GM12878 (cell line): Measurements from ENCODE around the gene RBBP6. TPM values are rescaled to one million over a fixed set of nuclear protein-coding genes. Genes with fewer than 3 reads are reported as not detected.

Experiments used
- ATAC-seq: fragments of 200-7000 bp; cut with Tn5 transposase; 3 replicates; pipeline ENCODE4 v1.9.1; 2020; ENCODE audit warnings: mild to moderate bottlenecking, moderate library complexity
- BruUV-seq: library from RNA; stranded (reverse); fragments of 400-500 nt; replicated peaks from 2 replicates; lab custom pipeline; 2021; lab: Mats Ljungman, UMichigan
- CTCF ChIA-PET: fragments of 300-600 bp; sonication (Branson Sonifier 250); formaldehyde crosslinking; extraction: SDS; loops from one replicate; lab custom pipeline; 2021; ENCODE audit warnings: inconsistent platforms; lab: Yijun Ruan, JAX
- POLR2A ChIA-PET: fragments of 350-600 bp; formaldehyde crosslinking; extraction: SDS; loops from one replicate; lab custom pipeline; 2021; ENCODE audit warnings: inconsistent platforms; lab: Charles Lee
- RAD21 ChIA-PET: fragments of 300-600 bp; sonication (Branson Sonifier 250); formaldehyde crosslinking; loops from one replicate; lab custom pipeline; 2023; ENCODE audit warnings: antibody characterized with exemption; ENCODE audit not compliant: unreplicated experiment; lab: Charles Lee
- SMC1A ChIA-PET: fragments of 300-600 bp; sonication (Branson Sonifier 250); formaldehyde crosslinking; loops from one replicate; lab custom pipeline; 2023; ENCODE audit not compliant: unreplicated experiment, uncharacterized antibody; lab: Charles Lee
- DNase-seq: peaks from one replicate; pipeline ENCODE4 v3.0.0-alpha.2; 2011; ENCODE audit warnings: low read depth, low spot score
- FAIRE-seq: peaks from 3 replicates; lab custom pipeline; 2011; peaks lifted over from hg19 to GRCh38; lab: Jason Lieb, UNC
- H2AFZ ChIP-seq: 2 replicates; pipeline ENCODE4 v1.6.0; 2011; ENCODE audit warnings: low read depth, low read length, control low read depth; ENCODE audit not compliant: control insufficient read depth
- H3K27ac ChIP-seq: 2 replicates; pipeline ENCODE4 v1.5.1; 2011; ENCODE audit warnings: control low read depth; ENCODE audit not compliant: control insufficient read depth, insufficient read depth
- H3K27me3 ChIP-seq, 2 experiments: replicated peaks in 1 of 2; 2 replicates each; pipeline versions ENCODE4 v1.6.0 to v1.6.1; 2011; ENCODE audit warnings: low read length in 1 of 2; ENCODE audit not compliant: control insufficient read depth in 2 of 2, insufficient read depth in 2 of 2
- H3K36me3 ChIP-seq, 2 experiments: 2 replicates each; pipeline ENCODE4 v1.5.1; 2011; ENCODE audit warnings: low read length in 1 of 2; ENCODE audit not compliant: control insufficient read depth in 2 of 2, insufficient read depth in 2 of 2
- H3K4me1 ChIP-seq: 2 replicates; pipeline ENCODE4 v1.6.1; 2011; ENCODE audit warnings: mild to moderate bottlenecking, low read length, moderate library complexity, mixed read lengths; ENCODE audit not compliant: control insufficient read depth, insufficient read depth
- H3K4me2 ChIP-seq: 2 replicates; pipeline ENCODE4 v1.6.0; 2011; ENCODE audit warnings: control low read depth; ENCODE audit not compliant: control insufficient read depth, insufficient read depth
- H3K4me3 ChIP-seq: fragments of 200-600 bp; sonication (generic); 2 replicates; pipeline ENCODE4 v1.5.1; 2016
- H3K79me2 ChIP-seq: 2 replicates; pipeline ENCODE4 v1.6.0; 2011; ENCODE audit warnings: low read length; ENCODE audit not compliant: control insufficient read depth, insufficient read depth
- H3K9ac ChIP-seq: 2 replicates; pipeline ENCODE4 v1.8.0; 2011; ENCODE audit warnings: low read length, control low read depth, mixed read lengths; ENCODE audit not compliant: control insufficient read depth, insufficient read depth
- H3K9me3 ChIP-seq: replicated peaks from 3 replicates; pipeline ENCODE4 v1.5.1; 2011; ENCODE audit warnings: mild to moderate bottlenecking, low read length; ENCODE audit not compliant: control insufficient read depth, insufficient read depth
- H4K20me1 ChIP-seq: 2 replicates; pipeline ENCODE4 v1.6.0; 2011; ENCODE audit not compliant: control insufficient read depth, insufficient read depth
- CREM ChIP-seq: IDR thresholded peaks from 2 replicates; pipeline ENCODE4 v1.6.1; 2014; ENCODE audit warnings: antibody characterized with exemption, low read depth
- EED ChIP-seq: sonication (generic); IDR thresholded peaks from 2 replicates; pipeline ENCODE4 v1.6.1; 2016; ENCODE audit warnings: antibody characterized with exemption, low read depth
- EGR1 ChIP-seq, 2 experiments: IDR thresholded peaks; 1 replicate in 1 of 2; 2 replicates in 1 of 2; pipeline ENCODE4 v1.6.1; 2011 to 2012; ENCODE audit warnings: low read depth in 2 of 2, low read length in 2 of 2, borderline replicate concordance in 1 of 2, mild to moderate bottlenecking in 1 of 2, moderate library complexity in 1 of 2
- FOXM1 ChIP-seq: IDR thresholded peaks from 2 replicates; pipeline ENCODE4 v1.6.1; 2012; ENCODE audit warnings: low read depth, mild to moderate bottlenecking, inconsistent platforms, low read length, moderate library complexity
- KAT2A ChIP-seq: conservative IDR thresholded peaks from 2 replicates; pipeline ENCODE4 v1.6.1; 2011; ENCODE audit warnings: low read depth, low read length; ENCODE audit not compliant: control insufficient read depth
- KDM1A ChIP-seq: fragments of 200-600 bp; sonication (generic); IDR thresholded peaks from 2 replicates; pipeline ENCODE4 v1.6.1; 2016; ENCODE audit warnings: borderline replicate concordance
- NRF1 ChIP-seq: conservative IDR thresholded peaks from 2 replicates; pipeline ENCODE4 v1.6.1; 2011; ENCODE audit warnings: mild to moderate bottlenecking, low read depth, low read length, improper control_type of control experiment
- SIN3A ChIP-seq: IDR thresholded peaks from 2 replicates; pipeline ENCODE4 v1.6.1; 2012; ENCODE audit warnings: low read depth, low read length, improper control_type of control experiment
- SIX5 ChIP-seq: IDR thresholded peaks from 2 replicates; pipeline ENCODE4 v1.6.1; 2011; ENCODE audit warnings: mild to moderate bottlenecking, low read depth, low read length, moderate library complexity; ENCODE audit not compliant: severe bottlenecking
- SMAD5 ChIP-seq: IDR thresholded peaks from 2 replicates; pipeline ENCODE4 v1.6.1; 2016; ENCODE audit warnings: antibody characterized with exemption, low read depth
- SMARCA5 ChIP-seq: fragments of 450-650 bp; IDR thresholded peaks from 2 replicates; pipeline ENCODE4 v1.6.1; 2017; ENCODE audit warnings: mild to moderate bottlenecking
- YBX1 ChIP-seq: fragments of 450-650 bp; IDR thresholded peaks from 2 replicates; pipeline ENCODE4 v1.6.1; 2016; ENCODE audit warnings: antibody characterized with exemption
- ZNF24 ChIP-seq: fragments of 450-650 bp; IDR thresholded peaks from 2 replicates; pipeline ENCODE4 v1.6.1; 2017; ENCODE audit warnings: antibody characterized with exemption, mild to moderate bottlenecking
- WGBS: methylation state at CpG from one replicate; pipeline ENCODE4 v1.1.6; 2016; ENCODE audit warnings: low lambda C conversion rate; ENCODE audit not compliant: insufficient replicate concordance, insufficient coverage; ENCODE audit errors: missing lambda C conversion rate; 5-methylcytosine and 5-hydroxymethylcytosine counted together
- in situ Hi-C: fragments of 300-500 bp; cut with MboI; formaldehyde crosslinking; loops from 9 replicates; pipeline ENCODE4 v1.14.3; 2018; ENCODE audit warnings: mixed read lengths
- intact Hi-C: fragments of 100-400 bp; cut with micrococcal nuclease; formaldehyde crosslinking; loops from one replicate; pipeline ENCODE4 v1.14.2; 2022; ENCODE audit not compliant: unreplicated experiment
- polyA plus RNA-seq, 11 experiments: library from polyadenylated mRNA; depleted of rRNA in 4 of 11; unstranded in 6 of 11; stranded (reverse) in 5 of 11; fragments of >200 nt; fragmentation: Nextera tagmentation in 4 of 11; fragmentation: Illumina TruSeq in 1 of 11; extraction: Ambion mirVana in 4 of 11; extraction: Trizol in 1 of 11; gene quantifications; 1 replicate in 1 of 11; 2 replicates in 10 of 11; pipeline versions ENCODE4 v1.2.1 to v1.2.3, GENCODE V29; 2011 to 2016; ENCODE audit warnings: inconsistent platforms in 2 of 11, missing spikeins in 2 of 11, low read depth in 1 of 11
- total RNA-seq, 4 experiments: library from RNA; depleted of rRNA in 3 of 4; stranded (reverse); fragments of >200 nt in 3 of 4; fragmentation: Illumina TruSeq in 1 of 4; extraction: Trizol in 1 of 4; gene quantifications; 2 replicates each; pipeline versions ENCODE4 v1.2.1 to v1.2.3, GENCODE V29; 2013 to 2021
- TF ChIP-seq, protein P1 (sequence below): fragments of 450-650 bp; IDR thresholded peaks from 2 replicates; pipeline ENCODE4 v1.6.1; 2017; ENCODE audit warnings: borderline replicate concordance
- TF ChIP-seq, protein P2 (sequence below), 3 experiments: IDR thresholded peaks in 2 of 3; conservative IDR thresholded peaks in 1 of 3; 2 replicates each; pipeline ENCODE4 v1.5.1; 2011; ENCODE audit warnings: low read depth in 3 of 3, low read length in 3 of 3, mild to moderate bottlenecking in 3 of 3, control low read depth in 2 of 3, moderate library complexity in 2 of 3, inconsistent platforms in 1 of 3, mixed read lengths in 1 of 3; ENCODE audit not compliant: control insufficient read depth in 2 of 3, insufficient read depth in 1 of 3; ENCODE audit errors: extremely low read depth in 1 of 3
- TF ChIP-seq, protein P3 (sequence below): IDR thresholded peaks from 2 replicates; pipeline ENCODE4 v1.6.1; 2012; ENCODE audit warnings: low read depth, low read length, improper control_type of control experiment

Gene RBBP6
- total and polyA plus RNA-seq, 10 of the 15 experiments (the other 5 are each of a cell fraction or from before 2014, with no cell fraction given): 16.9 to 80.2 (median 36.5) TPM

DNA sequence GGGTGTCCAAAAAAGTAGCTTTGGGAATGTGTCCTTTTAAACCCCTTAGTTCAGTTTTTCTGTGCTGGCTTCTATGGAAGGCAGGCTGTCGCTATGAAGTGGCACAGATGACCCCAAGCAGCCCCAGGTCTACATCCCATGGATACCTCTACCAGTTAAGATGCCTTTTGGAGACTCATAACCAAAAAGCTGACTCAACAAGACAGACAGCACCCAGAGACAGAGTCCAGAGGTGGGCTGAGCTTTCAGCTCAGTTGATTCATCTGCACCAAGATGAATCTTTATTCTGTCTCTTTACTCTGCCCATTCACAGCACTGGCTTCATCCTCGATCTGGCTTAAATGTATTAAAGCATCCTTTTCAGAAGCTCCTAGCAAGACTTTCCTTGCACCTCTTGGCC is 29.8 kb upstream of the RBBP6 start:
- Histone ChIP-seq H2AFZ (no peak overlapping the region), H3K9me3 (no peaks in the 10 kb centered on the region), H3K4me1 (no peaks in the 10 kb centered on the region), H3K36me3 (no peaks in the 10 kb centered on the region), H3K79me2 (no peaks in the 10 kb centered on the region), H3K4me2 (no peak overlapping the region), H3K4me3 (no peak overlapping the region), H4K20me1 (no peaks in the 10 kb centered on the region), H3K27ac (no peak overlapping the region), H3K9ac (no peak overlapping the region), H3K27me3 (no peaks in the 10 kb centered on the region)
- ChIA-PET RAD21 (no interaction called here), POLR2A (no interaction called here), CTCF (interaction anchor here (1.4 kb wide), 1 partner anchor 706 kb away, joined by 4 read pairs; no protein-coding TSS in a partner anchor), SMC1A (no interaction called here)
- in situ Hi-C loops: loop anchor here (5.0 kb wide), 1 partner anchor 467 kb away; no protein-coding TSS in a partner anchor
- ATAC-seq: no peak
- WGBS: 15% methylated on average over 2 of the region's 2 CpGs
- TF ChIP-seq, protein P1, sequence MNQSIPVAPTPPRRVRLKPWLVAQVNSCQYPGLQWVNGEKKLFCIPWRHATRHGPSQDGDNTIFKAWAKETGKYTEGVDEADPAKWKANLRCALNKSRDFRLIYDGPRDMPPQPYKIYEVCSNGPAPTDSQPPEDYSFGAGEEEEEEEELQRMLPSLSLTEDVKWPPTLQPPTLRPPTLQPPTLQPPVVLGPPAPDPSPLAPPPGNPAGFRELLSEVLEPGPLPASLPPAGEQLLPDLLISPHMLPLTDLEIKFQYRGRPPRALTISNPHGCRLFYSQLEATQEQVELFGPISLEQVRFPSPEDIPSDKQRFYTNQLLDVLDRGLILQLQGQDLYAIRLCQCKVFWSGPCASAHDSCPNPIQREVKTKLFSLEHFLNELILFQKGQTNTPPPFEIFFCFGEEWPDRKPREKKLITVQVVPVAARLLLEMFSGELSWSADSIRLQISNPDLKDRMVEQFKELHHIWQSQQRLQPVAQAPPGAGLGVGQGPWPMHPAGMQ: no peak
- TF ChIP-seq SIN3A (no peak), ZNF24 (no peak), EGR1 (IDR thresholded peaks at IDR 0.05; ENCODE audit: borderline replicate concordance in 1 of 2, low read depth in 2 of 2, low read length in 2 of 2) (no peak), FOXM1 (no peak), SMARCA5 (no peak), NRF1 (no peak), KAT2A (no peak), CREM (no peak), YBX1 (no peak), KDM1A (no peak), SIX5 (no peak), EED (no peak), SMAD5 (no peak)
- TF ChIP-seq, protein P2, sequence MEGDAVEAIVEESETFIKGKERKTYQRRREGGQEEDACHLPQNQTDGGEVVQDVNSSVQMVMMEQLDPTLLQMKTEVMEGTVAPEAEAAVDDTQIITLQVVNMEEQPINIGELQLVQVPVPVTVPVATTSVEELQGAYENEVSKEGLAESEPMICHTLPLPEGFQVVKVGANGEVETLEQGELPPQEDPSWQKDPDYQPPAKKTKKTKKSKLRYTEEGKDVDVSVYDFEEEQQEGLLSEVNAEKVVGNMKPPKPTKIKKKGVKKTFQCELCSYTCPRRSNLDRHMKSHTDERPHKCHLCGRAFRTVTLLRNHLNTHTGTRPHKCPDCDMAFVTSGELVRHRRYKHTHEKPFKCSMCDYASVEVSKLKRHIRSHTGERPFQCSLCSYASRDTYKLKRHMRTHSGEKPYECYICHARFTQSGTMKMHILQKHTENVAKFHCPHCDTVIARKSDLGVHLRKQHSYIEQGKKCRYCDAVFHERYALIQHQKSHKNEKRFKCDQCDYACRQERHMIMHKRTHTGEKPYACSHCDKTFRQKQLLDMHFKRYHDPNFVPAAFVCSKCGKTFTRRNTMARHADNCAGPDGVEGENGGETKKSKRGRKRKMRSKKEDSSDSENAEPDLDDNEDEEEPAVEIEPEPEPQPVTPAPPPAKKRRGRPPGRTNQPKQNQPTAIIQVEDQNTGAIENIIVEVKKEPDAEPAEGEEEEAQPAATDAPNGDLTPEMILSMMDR (IDR thresholded peaks at IDR 0.05 in 2 of 3, conservative IDR thresholded peaks at IDR 0.05 in 1 of 3; ENCODE audit: control insufficient read depth in 2 of 3, extremely low read depth in 1 of 3, insufficient read depth in 1 of 3, low read depth in 3 of 3, low read length in 3 of 3): no peak
- TF ChIP-seq, protein P3, sequence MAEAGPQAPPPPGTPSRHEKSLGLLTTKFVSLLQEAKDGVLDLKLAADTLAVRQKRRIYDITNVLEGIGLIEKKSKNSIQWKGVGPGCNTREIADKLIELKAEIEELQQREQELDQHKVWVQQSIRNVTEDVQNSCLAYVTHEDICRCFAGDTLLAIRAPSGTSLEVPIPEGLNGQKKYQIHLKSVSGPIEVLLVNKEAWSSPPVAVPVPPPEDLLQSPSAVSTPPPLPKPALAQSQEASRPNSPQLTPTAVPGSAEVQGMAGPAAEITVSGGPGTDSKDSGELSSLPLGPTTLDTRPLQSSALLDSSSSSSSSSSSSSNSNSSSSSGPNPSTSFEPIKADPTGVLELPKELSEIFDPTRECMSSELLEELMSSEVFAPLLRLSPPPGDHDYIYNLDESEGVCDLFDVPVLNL: no peak
- FAIRE-seq: no peak
- BruUV-seq: no TSS peak
- DNase-seq: no peak
- intact Hi-C loops: loop anchor here (10.0 kb wide), 1 partner anchor 435 kb away; no protein-coding TSS in a partner anchor
